ENCODE measurements around the gene HNRNPF.

Gene HNRNPF

GRCh38 chr10:43377424-43377883 is 31.5 kb downstream of the HNRNPF start:
- no peak for DNase-seq

GRCh38 chr10:43376828-43377423 is 32.1 kb downstream of the HNRNPF start:
- no peak for DNase-seq

DNA sequence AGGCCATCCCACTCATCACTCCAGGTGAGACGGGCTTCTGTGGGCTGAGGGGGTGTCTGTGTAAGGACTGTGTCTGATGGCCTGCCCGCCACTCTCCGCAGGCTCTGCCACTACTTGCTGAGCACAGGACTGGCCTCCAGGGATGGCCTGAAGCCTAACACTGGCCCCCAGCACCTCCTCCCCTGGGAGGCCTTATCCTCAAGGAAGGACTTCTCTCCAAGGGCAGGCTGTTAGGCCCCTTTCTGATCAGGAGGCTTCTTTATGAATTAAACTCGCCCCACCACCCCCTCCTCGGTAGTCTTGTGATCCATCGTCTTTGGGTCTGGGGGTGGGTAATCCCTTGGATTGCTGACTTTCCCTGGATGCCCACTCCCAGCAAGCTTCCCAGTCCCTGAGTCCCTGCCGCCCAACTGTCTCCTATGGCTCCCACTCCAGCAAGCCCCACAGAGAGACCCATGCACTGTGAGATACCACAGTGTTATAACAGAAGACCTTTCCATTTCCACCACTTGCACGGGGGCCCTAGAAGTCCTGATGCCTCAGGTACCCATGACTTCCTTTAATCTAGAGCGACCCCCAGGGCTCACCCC is 32.8 kb downstream of the HNRNPF start:
- no peak for DNase-seq

DNA sequence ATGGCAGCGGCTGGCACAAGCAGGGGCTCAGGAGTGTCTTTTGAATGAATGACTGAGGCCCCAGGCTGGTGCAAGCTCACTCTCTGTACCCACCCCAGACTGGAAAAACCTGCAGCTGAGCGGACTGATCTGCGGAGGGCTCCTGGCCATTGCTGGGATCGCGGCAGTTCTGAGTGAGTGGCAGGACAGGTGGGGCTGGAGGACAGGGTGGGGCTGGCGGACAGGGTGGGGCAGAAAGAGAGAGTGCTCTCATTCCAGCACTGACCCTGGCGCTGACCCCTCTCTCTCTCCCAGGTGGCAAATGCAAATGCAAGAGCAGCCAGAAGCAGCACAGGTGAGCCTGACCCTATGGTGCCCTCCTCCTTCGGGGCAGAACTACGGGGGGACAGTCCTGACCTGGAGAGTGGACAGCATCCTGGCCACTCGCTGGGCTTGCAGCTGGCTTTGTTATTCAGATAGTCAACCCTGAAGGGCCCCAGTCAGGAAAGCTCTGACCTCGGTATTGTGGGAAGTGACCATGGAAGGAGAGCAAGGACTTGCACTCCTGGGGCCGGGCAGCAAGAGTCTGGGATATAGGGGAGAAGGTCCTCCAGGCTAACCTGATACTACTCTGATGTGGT is 33.5 kb downstream of the HNRNPF start:
- no peak for DNase-seq

DNA sequence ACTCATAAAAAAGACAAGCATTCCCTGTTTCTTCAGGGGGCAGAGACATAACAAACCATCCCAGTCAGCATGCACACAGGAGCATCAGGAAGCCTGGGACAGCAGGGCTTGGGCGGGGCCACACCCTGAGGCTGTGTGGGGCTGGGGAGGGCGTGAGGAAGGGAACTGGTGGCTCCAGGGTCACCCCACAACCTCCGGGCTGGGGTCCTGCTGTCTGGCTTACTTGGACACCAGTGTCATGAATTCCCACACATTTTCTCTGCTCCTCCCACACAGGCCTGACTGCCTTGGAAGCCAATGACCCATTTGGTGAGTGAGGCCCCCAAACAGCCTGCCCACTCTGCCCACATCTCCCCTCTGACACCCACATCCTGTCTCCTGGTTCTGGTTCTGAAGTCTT is 34.8 kb downstream of the HNRNPF start:
- no peak for DNase-seq

DNA sequence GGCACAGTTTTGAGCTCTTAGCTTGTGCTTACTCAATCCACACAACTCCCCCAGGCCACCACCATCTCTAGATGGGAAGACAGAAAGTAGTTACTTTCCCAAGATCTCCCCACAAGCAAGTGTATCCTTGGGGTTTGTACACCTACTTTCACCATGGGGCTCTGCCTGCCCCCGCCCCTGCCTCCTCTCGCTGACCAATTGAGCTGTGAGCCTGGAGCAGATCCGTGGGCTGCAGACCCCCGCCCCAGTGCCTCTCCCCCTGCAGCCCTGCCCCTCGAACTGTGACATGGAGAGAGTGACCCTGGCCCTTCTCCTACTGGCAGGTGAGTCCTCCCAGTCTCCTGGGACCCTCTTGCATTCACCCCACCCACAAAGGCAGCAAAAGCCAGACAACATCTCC is 35.5 kb downstream of the HNRNPF start:
- DNase-seq = no peak

GRCh38 chr10:43372765-43373361 is 36.1 kb downstream of the HNRNPF start:
- peak in 55 of 56 donors; percentile 16 to 93 (median 74) for DNase-seq

DNA sequence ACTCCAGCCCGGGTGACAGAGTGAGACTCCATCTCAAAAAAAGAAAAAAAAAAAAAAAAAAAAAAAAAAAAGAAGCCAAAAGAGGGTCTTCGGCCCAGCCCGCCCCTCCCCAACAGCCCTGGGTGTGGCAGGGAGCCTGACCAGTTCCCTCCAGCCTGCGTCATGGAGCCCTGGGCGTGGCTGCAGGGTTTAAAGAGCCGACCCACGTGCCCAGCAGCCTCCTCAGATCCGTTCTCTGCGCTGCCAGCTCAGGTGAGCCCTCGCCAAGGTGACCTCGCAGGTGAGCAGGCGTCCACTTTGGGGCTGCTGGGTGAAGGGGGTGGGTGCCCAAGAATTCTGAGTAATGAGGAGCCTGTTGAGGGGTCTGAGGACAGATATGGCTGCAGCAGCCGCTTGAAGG is 37.6 kb downstream of the HNRNPF start, which contains the start of gene FXYD4:
TSS of gene FXYD4 (plus strand) at position 219 of the 400 bp plus-strand sequence. CDS start 2,111 bp downstream, outside the sequence.
- no peak for DNase-seq

DNA sequence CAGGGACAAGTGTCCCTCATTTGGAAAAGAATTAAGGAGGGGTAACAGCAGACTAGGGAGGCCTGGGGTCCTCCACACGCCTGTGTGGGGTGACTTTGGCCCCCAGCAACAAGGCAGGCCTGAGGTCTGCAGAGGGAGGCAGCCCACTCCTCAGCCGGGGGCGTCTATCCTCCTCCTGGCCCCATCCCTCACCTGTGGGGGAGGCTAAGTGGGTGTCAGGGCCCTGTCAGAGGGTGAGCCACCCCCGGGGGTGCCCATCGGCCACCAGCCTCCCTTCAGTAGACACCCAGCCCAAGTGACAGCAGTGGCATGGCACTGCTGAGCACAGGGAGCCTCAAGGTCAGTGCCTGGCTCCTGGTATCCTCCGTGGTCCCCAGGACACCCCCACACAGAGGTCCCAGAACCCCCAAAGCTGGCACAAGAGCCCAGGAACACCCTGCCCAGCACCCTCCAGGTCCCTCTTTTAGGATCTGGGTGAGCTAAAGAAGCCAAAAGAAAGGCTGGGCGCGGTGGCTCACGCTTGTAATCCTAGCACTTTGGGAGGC is 38.2 kb downstream of the HNRNPF start:
- DNase-seq = no peak

DNA sequence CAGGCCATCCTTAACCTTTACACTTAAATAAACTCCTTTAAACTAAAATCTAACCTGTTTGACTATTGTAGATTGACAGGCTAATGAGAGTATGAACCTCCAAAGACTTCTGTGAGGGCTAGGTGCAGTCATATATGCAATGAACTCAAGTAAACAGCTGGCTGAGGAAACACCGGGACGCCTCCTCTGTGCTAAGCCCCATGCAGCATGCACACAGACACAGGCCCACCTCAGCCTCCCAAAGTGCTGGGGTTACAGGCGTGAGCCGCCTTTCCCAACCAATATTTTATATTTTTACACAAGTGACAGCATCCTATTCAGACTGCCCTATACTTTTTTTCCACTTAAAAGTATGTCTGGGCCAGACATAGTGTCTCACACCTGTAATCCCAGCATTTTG is 39.1 kb downstream of the HNRNPF start:
- no peak for DNase-seq

DNA sequence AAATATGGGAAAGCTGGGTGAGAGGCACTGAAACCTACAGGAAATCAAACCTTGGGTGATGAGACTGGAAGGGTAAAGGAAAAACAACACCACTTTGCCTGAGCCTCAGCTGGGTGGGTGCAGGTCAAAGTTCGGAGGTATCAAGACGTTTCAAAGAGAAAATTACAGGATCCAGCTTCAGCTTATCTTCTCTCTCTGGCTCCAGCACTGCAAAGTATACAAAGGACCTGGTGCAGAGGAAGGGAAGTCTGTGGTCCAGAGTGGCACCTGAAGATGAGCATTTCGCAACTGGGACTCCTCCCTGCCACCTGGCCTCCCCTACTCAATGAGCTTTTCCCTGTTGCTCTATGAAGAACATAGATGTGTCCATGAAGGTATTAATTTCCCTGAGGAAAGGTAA is 44.0 kb downstream of the HNRNPF start:
- no peak for DNase-seq

DNA sequence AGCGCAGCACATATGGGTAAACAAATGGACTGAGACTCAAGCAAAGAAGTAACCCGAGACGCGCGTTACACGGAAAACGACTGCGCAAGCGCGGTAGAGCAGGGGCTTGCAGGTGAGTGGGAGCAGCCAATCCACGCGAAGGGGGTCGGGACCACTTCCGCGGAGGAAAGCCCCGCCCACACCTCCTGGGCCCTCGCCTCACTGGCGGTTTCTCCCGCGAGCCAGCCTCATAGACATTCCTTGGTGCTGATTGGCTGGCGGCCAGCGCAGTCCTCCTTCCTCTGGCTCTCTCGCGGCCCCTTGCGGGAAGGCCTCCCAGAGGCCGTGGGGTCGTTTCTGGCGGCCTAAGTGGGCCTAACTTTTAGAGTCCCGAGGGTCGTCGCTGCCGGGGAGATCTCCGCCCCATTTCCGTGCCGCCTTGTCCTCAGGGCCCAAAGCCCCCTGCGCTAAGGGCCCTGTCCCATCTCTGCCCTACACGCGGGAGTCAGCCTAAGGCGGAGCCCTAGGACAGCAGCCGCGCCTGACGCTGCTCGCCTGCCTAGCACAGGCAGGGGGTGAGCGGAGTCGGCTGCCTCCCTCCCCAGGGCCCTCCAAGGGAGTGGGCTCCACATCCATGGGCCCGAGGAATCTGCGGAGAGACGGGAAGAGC is 46.7 kb downstream of the HNRNPF start:
- peak in 55 of 56 donors; percentile 43 to 97 (median 87) for DNase-seq

DNA sequence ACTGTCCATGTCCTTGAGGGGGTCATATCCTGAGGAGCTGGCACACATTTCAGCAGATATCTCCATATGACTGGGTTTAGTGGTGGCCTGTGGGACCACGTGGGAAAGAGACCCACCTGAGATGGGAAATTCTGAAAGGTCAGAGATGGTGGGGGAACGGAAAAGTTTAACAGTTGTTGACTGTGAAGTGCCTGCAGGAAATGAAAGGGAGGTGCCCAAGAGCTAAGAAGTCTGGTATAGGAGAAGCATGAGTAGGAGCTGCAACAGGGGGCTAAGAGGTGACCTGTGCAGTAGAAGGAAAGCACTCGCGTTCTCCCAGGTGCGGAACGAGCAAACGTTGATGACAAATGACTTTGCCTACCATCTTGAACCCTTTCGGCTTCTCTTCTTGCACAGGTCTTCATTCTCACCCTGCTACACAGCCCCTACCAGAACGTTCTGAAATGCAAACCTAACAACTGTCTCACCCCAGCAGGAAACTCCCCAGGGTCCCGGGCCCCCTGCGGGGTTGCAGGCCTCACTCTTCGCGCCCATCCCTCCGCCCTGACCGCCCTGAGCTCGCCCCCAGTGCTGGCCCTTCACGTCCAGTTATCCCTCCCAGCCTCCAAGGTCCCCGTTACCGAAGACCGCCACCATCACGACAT is 47.3 kb downstream of the HNRNPF start:
- no peak for DNase-seq

GRCh38 chr10:43360086-43360485 is 48.9 kb downstream of the HNRNPF start:
- DNase-seq = no peak

GRCh38 chr10:43355749-43356371 is 53.1 kb downstream of the HNRNPF start:
- peak in 7 of 56 donors; percentile 20 to 37 (median 32) for DNase-seq

GRCh38 chr10:43354879-43355380 is 54.1 kb downstream of the HNRNPF start:
- no peak for DNase-seq

DNA sequence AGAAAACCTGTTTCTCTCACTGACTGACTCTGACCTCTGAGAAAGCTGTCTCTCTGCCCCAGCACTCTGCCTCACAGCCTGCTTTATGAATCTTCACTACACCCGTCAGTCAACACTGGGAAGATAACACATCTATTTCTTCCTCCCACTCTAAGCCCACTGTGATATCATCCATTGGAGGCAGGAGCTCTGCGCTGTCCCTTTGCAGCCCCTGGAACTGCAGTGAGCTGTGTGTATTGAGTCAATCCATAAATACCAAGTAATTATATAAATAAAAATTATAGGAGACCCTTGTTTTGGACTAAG is 54.7 kb downstream of the HNRNPF start:
- DNase-seq = no peak

DNA sequence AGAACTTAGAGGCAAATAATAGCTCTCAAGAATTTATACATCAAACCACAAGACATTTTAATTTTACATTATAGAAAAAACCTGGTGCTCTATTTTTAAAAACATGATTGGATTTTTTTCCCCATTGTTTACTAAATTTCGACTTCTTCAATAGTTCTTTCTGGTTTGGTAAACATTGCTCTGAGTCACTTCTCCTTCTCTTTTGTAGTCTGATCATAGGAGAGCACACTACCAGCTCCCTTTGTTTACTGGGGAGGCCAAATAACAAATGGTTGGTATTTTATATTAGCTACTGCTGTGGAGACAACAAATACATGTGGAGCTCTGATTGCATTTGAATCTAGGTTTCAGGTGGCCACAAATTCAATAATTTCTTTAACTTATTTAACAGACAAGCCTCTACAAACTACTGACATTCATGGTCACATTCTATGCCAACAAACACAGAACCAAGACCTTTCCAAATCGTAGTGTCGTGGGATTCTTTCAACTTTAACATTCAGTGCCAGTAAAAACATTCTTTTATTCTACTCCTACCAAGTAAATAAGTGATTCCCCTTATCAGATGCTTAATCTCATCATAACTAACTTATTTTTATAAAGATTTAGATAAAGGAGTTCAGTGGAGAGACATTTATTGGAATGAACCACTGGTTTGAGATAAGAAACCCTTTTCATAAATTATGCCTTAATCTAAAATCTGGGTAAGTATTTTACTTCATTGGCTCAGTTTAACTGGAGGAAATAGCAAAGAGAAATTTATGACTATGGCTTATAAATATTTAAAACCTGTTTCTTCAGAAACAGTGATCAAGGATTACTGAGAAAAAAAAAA is 55.3 kb downstream of the HNRNPF start:
- no peak for DNase-seq

GRCh38 chr10:43352951-43353350 is 56.0 kb downstream of the HNRNPF start:
- no peak for DNase-seq

GRCh38 chr10:43351301-43351700 is 57.7 kb downstream of the HNRNPF start:
- no peak for DNase-seq
